Ecto neural progenitor cell (in vitro differentiated cells): ENCODE measurements around the gene GPR173.

Experiments
- DNase-seq: peaks from one replicate; pipeline ENCODE4 v3.0.0-alpha.2; 2018; ENCODE audit warnings: low spot score

The GPR173 gene, protein sequence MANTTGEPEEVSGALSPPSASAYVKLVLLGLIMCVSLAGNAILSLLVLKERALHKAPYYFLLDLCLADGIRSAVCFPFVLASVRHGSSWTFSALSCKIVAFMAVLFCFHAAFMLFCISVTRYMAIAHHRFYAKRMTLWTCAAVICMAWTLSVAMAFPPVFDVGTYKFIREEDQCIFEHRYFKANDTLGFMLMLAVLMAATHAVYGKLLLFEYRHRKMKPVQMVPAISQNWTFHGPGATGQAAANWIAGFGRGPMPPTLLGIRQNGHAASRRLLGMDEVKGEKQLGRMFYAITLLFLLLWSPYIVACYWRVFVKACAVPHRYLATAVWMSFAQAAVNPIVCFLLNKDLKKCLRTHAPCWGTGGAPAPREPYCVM

DNA sequence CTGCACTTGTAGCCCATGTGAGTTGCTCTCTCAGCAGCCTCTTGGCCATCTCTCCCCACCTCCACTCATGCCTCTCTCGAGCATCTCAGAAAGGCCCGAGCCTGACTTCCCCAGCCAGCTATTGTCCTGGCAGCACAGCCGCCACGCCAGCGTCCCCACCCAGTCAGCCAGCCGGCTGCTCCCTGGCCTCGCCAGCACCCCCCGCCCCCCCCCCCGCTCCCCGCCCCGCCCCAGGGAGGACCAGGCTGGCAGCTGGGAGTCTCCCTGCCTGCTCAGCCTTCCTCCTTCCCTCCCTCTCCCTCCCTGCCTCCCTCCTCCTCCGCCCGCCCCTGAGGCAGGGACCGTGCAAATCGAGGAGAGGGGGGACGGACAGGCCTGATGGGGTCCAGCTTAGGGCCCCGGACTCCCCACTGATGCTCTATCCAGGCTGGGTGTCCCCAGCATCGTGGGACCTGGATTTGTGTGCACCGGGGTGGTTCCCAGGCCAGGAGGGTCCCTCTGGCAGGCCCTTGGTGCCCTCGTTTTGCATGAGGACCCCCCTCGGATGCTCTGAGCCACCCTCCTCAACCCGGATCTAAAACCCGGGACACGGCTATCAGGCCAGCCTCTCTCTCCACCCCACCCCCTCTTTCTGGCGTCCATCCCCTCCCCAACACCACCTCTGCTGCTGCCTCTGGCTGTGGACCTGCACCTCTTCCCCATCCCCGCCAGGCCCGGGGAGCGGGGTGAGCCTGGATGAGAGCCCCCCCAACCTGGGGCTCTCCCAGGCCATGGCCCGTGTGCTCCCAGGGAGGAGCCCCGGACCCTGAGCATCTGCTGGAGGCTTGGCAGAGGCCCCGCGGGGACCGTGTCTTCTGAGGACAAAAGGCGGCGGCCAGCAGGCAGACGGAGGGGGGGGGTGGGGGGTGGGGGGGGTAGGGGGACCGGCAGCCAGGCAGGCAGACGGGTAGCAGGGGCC is at the start of gene GPR173:
GPR173 (plus strand) TSS at position 621 of the 958 bp plus-strand sequence. CDS start 27,833 bp downstream, outside the sequence.
- peak; percentile 83 for DNase-seq

DNA sequence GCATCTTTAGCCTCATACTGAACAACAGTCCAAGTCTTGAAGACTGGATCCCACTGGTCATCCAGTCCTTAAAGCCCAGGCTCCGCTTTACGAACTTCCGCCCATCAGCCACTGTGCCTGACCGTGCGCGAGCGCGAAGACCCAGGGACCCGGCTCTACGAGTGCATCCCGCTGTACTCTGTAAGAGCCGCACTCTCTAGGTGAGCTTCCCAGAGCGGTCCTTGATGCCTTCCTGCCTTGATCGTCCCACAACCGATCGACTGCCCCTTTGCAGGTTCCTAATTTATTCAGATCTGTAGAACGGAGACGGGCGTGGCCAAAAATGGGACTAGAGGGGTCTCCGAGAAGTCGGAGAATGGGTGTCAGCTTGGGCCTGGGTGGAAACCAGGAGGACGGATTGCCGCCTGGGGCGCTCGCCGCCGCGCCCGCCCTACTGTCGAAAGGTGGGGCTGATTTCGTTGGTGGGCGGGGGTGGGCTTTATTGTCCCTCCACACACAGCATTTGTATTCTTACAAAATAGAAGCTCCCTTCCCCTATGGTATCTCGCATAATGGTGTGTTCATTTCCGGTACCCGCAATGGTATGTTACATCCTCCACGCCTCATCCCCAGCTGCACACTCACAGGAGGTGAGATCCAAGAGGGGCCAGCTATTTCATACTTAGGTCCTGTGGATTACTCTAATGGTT is 48.0 kb upstream of the GPR173 start:
- no peak for DNase-seq

DNA sequence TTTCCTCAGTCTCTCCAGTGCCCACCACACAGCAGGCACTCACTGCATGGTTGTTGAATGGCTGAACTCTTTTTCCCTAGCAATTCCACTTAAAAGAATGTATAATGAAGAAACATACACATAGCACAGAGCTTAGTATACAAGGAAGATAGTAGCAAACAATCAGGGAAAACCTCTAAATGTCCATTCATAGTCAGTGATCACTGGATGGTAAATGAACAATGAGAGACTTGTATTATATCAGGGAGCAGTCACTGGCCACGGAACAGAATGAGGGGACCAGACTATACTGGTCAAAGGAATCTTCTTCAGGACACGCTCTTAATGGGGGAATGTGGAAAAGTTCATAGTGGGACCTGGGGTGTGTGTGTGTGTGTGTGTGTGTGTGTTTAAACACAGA is 46.6 kb upstream of the GPR173 start:
- DNase-seq = no peak

DNA sequence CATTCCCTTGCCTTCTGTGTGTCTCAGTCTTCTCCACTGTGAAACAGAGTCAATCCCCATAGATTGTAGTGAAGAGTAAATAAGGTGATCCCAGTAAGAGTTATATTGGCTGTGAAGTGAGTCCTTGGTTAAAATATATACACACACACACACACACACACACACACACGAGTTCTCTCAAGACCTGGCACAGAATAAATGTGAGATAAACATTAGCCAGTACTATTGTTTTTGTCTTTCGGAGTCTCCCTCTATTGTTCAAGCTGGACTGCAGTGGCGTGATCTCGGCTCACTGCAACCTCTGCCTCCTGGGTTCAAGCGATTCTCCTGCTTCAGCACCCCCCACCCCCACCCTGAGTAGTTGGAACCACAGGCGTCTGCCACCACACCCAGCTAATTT is 45.5 kb upstream of the GPR173 start:
- no peak for DNase-seq

DNA sequence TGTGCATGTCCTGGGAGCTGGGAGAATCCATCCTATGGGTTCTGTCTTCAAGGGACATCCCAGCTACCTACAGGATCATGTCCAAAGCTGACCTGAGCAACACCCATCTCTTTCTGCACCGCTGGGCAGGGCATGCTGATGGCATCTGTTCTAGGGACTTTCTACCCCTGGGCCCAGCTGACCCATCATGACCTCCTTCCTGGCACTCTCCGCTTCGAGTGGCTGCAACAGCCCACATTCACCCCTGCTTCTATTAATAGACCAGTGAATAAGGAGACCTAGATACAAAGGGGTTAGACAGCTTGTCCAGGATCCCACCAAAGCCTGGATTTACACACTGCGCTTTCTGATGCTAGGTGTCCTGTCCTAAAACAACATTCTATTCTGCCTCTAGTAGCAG is 44.6 kb upstream of the GPR173 start:
- no peak for DNase-seq

DNA sequence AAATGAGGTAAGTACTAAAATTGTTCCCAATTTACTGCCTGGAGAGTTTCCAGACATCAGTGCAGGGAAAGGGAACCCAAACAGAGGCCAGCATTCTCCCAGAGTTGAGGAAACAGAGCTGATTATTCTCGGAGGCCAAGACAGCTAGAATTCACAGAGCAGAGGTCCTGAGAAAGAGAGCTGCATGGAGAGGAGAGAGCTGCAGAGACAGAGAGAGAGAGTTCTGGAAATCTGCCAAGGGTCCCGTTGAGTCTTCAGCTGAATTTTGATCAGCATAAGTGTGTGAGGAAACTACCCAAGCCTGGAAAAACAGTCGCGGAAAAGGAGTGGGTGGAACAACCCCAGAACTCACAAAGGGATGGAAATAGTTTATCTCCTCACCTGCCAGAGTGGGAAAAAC is 43.8 kb upstream of the GPR173 start:
- DNase-seq = no peak

DNA sequence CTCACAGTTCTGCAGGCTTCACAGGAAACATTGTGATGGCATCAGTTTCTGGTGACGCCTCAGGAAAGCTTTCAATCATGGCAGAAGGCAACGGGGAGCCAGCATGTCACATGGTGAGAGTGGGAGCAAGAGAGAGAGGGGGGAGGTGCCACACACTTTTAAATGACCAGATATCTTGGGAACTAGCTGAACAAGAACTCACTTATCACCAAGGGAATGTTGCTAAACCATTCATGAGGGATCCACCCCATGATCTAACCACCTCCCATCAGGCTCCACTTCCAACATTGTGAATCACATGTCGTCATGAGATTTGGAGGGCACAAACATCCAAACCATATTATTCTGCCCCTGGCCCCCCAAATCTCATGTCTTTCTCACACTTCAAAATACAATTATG is 43.3 kb upstream of the GPR173 start:
- DNase-seq = no peak

DNA sequence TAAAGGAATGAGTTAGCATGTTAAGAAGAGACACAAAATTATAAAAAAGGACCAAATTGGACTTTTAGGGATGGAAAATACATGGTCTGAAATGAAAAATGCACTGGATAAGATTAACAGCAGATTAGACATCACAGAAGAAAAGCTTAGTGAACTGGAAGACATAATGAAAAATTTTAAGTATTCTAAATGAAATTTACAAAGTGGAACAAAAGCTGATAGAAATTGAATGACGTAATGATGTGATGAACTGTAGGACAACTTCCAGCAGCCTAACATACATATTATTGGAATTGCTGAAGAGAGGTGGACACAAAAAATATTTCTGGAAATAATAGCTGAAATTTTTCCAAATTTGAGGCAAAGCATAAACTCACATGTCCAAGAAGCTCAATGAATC is 39.6 kb upstream of the GPR173 start:
- no peak for DNase-seq

DNA sequence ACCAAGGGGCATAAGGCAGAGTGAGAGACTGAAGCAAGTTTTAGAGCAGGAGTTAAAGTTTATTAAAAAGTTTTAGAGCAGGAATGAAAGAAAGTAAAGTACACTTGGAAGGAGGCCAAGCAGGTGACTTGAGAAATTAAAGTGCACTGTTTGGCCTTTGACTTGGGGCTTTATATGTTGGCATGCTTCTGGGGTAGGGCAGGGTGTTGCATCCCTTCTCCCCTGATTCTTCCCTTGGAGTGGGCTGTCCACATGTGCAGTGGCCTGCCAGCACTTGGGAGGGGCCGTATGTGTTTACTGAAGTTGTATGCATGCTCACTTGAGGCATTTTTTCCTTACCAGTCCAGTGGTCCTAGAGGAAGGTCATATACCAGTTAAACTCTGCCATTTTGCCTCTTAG is 35.3 kb upstream of the GPR173 start:
- no peak for DNase-seq

DNA sequence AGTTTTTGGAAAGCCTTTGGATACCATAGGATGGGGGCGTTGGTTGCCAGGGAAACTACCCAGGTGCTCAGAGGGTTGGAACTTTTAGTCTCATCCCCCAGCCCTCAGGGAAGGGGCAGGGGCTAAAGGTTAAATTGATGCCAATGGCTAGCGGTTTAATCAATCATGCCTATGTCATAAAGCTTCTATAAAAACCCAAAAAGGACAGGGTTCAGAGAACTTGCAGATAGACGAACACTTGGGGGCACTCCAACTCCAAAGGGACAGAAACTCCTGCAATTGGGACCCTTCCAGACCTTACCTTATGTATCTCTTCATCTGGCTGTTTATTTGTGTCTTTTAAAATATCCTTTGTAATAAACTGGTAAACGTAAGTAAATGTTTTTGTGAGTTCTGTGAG is 30.0 kb upstream of the GPR173 start:
- DNase-seq = no peak

DNA sequence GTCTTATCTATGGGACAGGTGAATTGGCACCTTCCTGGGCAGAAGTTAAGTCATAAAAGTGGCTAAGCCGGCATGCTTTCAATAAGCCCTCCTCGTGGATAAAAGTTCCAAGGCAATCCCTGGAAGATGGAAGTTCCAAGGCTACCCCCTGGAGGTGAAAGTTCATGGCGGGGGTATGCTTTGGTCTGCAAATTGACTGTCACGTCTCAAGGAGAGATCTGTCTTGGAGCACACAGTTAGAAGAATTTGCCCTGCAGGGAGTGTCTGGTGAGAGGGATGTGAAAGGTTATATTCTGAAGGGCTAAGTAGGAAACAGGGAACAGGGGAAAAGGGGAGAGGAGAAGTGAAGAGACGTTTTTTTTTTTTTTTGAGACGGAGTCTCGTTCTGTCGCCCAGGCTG is 26.2 kb upstream of the GPR173 start:
- DNase-seq = no peak

DNA sequence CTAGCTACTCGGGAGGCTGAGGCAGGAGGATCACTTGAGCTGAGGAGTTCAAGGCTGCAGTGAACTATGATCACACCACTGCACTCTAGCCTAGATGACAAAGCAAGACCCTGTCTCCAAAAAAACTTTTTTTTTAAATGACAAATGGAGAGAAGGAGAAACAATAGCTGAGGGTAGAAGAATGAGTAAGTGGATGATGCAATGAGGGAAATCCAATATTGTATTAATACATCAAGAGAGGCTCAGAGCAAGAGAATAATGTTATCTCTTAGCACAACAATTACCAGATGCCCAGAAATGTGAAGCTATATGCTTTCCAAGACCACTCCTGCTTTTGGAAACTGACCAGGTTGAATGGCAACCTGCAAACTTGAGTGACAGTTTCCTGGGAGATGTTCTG is 19.9 kb upstream of the GPR173 start:
- no peak for DNase-seq

DNA sequence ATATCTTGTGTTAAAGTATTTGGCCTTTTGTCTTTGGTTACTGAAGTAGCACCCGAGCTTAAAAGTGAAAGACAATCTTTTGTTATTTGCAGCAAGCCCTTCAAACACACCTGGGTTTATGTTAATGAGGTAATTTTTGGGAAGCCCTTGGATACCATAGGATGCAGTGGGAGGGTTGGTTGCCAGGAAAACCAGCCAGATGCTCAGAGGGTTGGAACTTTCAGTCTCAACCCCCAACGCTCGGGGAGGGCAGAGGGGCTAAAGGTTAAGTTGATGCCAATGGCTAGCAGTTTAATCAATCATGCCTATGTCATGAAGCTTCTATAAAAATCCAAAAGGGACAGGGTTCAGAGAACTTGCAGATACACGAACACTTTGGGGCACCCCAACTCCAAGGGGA is 17.2 kb upstream of the GPR173 start:
- DNase-seq = no peak

DNA sequence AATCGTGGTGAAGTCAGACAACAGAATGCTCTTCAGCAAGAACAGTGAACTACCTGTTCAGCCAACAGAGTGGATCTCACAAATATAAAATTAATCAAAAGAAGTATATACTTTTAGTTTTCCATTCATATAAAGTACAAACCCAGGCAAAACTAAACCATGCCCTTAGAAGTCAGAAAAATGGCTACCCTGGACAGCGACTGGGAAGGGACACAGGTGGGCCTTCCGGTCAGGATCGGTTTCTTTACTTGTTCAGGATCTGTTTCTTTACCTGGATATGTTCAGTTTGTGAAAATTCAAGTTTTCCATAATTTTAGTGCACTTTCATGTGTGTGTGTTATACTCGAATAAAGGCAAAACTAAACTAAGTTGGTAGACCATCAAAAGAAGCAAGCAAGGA is 12.4 kb upstream of the GPR173 start:
- DNase-seq = no peak

DNA sequence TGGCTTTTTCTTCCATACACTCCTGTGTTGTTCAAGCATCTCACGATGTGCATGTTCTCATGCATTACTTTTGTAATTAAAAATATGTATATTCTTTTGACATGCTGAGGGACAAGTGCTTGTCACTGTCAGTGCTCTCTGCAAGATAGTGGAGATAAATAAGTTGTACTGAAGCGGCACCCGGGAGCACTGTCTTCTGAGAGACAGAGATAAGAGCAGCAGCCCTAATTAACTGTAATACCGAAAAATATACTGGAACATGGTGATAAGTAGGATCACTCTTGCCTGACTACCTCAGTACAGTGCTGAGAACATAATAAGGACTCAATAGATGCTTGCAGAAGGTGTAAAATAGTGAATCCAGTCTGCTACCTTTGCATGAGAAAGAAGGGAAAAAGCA is 9.4 kb upstream of the GPR173 start:
- no peak for DNase-seq

DNA sequence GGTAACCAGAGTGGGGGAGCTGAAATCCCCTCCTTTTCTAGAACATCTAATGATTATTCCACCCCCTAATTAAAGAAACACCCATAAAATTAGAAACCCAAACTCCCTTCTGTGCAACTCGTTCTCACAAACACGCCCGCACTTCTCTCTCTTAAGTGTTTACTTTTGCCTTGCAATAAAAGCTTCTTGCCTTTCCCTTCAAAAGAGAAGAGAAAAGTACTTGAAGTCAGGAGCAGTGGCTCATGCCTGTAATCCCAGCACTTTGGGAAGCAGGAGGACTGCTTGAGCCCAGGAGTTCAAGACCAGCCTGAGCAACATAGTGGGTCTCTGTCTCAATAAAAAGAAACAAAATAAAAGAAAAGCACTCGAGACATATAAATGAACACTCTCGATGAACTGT is 3.6 kb upstream of the GPR173 start:
- no peak for DNase-seq

DNA sequence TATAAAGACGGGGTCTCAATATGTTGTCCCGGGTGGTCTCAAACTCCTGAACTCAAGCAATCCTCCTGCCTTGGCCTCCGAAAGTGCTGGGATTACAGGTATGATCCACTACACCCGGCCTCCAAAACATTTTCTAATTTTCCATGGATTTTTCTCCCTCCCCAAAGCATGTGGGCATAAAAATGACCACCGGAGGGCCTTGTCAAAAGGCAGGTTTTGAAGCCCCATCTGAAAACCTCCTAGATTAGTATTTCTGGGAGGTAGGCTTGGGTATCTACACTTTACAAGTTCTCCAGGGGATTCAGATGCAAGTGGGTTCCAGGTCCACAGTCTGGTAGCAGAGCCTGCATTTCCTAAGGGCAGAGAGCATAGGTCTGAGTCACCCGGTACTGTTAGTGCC is 1.4 kb upstream of the GPR173 start:
- DNase-seq = no peak

DNA sequence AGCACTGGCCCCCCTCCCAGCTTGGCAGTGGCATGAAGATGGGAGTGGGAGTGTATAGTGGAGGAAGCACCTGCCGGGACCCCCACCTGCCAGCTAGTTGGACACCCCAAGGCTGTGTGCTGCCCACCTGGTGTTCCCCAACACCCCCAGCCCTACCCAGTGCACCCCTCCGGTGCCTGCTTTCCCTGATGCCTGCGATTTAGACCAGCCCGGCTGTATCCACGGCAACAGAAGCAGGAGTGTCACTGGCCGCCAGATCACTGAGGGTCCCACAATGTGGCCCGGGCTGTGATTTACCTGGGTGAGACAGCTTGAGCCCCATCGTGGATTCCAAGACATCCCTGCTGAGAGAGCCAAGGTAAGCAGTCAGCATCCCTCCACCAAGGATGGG is 533 bp downstream of the GPR173 start:
- DNase-seq = no peak

DNA sequence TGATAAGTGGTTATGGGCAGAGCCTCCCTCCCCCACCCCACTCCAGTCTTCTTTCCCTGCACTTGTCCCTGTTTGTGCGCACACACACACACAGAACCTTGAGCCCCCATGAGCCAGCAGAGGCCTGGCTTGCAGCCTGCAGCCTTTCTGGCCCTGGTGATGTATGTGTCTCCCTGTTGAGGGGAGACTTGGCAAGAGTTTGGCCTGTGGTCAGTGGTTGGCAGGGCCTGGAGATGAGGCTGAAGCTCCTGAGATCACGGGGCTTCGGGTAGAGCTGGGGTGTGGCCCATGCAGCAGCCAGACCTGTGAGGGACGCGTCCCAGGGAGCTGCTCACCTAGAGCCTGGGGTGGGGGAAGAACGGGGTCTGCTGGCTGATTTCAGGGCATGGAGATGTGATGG is 2.3 kb downstream of the GPR173 start:
- no peak for DNase-seq

DNA sequence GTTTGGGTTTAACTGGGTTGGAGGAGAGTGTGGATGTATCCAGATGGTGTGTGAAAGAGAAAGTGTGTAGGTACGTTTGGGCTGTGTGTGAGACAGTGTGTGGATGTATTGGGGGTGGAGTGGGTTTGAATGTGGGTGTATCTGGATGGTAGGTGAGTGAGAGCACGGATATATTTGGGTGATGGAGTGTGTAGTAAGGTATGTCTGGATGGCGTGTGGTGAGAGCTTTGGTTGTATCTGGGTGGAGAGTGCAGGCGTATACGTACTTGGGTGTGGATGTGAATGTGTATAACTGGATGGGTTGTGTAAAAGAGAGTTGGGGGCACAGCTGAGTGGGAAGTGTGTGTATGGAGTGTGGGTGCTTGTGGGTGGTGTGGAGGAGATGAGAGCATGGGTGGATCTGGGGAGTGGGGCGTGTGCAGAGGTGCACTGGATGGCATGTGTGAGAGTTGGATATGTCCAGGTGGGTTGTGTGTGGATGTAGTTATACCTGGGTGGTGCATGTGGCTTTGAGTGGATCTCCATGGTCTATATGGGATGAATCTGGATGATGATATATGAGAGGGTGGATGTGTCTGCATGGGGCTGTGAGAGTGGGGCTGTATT is 6.8 kb downstream of the GPR173 start:
- no peak for DNase-seq

DNA sequence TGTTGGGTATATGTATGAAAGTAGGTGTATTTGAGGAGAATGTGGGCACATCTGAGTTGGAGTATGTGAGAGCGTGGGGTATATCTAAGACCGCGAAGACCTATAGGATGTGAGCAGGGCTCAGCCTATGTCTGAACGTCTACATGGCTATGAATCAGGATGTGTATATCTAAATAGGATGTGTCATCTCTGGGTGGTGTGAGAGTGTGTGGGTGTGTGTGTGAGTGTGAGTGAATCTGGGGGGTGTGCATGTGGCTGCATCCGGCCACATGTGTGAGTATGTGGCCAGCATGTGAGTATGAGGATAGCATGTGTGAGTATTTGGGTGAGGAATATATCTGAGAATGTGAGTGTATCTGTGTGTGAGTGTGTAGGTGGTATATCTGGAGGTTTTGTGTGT is 7.7 kb downstream of the GPR173 start:
- no peak for DNase-seq

DNA sequence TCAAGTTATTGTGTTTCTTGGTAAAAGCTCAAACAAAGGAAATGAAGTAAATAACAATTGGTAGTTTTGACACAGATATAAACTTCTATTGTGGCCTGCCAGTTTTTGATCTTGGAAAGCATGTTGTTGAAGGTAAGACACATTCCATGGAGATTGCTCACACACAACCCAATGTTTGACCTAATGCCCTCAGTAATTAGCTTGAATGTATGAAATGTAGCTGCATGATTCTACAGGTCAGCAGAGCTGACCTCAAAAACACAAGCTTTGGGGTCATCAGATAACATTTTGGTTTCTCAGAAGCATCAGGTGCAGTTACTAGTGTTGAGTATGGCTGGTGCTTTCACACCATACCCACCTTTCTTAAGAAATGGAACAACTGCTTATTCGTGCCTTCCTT is 16.5 kb downstream of the GPR173 start:
- DNase-seq = no peak
